PC-3 (cell line): ENCODE data around the gene MAP2K2. TPM values are rescaled to one million over a fixed set of nuclear protein-coding genes. Genes with fewer than 3 reads are reported as not detected.

ENCODE experiments used
- ATAC-seq: fragments of 200-7000 bp; cut with Tn5 transposase; 2 replicates; pipeline ENCODE4 v1.9.1; 2020; ENCODE audit warnings: mild to moderate bottlenecking, moderate library complexity
- BruUV-seq: library from RNA; stranded (reverse); fragments of 400-500 nt; replicated peaks from 2 replicates; lab custom pipeline; 2021; lab: Mats Ljungman, UMichigan
- CTCF ChIA-PET: fragments of 300-600 bp; sonication (Branson Sonifier 250); formaldehyde crosslinking; loops from one replicate; lab custom pipeline; 2022; ENCODE audit warnings: antibody characterized with exemption; lab: Charles Lee
- POLR2A ChIA-PET: fragments of 300-600 bp; sonication (Branson Sonifier 250); formaldehyde crosslinking; loops from one replicate; lab custom pipeline; 2022; ENCODE audit warnings: antibody characterized with exemption; ENCODE audit not compliant: unreplicated experiment; lab: Charles Lee
- DNase-seq: peaks from one replicate; pipeline ENCODE4 v3.0.0-alpha.2; 2015
- H2AFZ ChIP-seq: fragments of 300-600 bp; sonication (generic); 2 replicates; pipeline ENCODE4 v1.6.0; 2016; ENCODE audit warnings: antibody characterized with exemption, low read length
- H3F3A ChIP-seq: fragments of 300-600 bp; sonication (generic); one replicate; pipeline ENCODE4 v1.6.0; 2017; ENCODE audit warnings: antibody characterized with exemption, low read length, control low read depth, mild to moderate bottlenecking; ENCODE audit not compliant: unreplicated experiment
- H3K27ac ChIP-seq: fragments of 300-600 bp; sonication (generic); 2 replicates; pipeline ENCODE4 v1.5.1; 2016; ENCODE audit warnings: mild to moderate bottlenecking, low read length
- H3K27me3 ChIP-seq: fragments of 300-600 bp; sonication (generic); 2 replicates; pipeline ENCODE4 v1.6.1; 2016; ENCODE audit warnings: low read length, mixed read lengths
- H3K36me3 ChIP-seq: fragments of 300-600 bp; sonication (generic); 2 replicates; pipeline ENCODE4 v1.6.1; 2016; ENCODE audit warnings: low read depth, mixed run types, low read length, mixed read lengths
- H3K4me1 ChIP-seq: fragments of 300-600 bp; sonication (generic); 2 replicates; pipeline ENCODE4 v1.5.1; 2016; ENCODE audit warnings: low read length; ENCODE audit not compliant: insufficient read depth
- H3K4me2 ChIP-seq: fragments of 300-600 bp; sonication (generic); 2 replicates; pipeline ENCODE4 v1.6.0; 2016; ENCODE audit warnings: low read length
- H3K4me3 ChIP-seq: fragments of 300-600 bp; sonication (generic); 2 replicates; pipeline ENCODE4 v1.5.1; 2016; ENCODE audit warnings: mild to moderate bottlenecking, low read length, mixed read lengths
- H3K79me2 ChIP-seq: fragments of 300-600 bp; sonication (generic); 2 replicates; pipeline ENCODE4 v1.6.1; 2017; ENCODE audit warnings: low read length, mixed read lengths
- H3K9ac ChIP-seq: fragments of 300-600 bp; sonication (generic); 2 replicates; pipeline ENCODE4 v1.6.0; 2016; ENCODE audit warnings: mild to moderate bottlenecking, low read length
- H3K9me2 ChIP-seq: fragments of 300-600 bp; sonication (generic); replicated peaks from 2 replicates; pipeline ENCODE4 v1.6.1; 2016; ENCODE audit warnings: mixed run types, low read length, mixed read lengths
- H3K9me3 ChIP-seq: fragments of 300-600 bp; sonication (generic); 2 replicates; pipeline ENCODE4 v1.6.1; 2016; ENCODE audit warnings: low read length, mixed read lengths
- H4K20me1 ChIP-seq: fragments of 300-600 bp; sonication (generic); 2 replicates; pipeline ENCODE4 v1.6.1; 2016; ENCODE audit warnings: low read length, mixed read lengths
- CTCF ChIP-seq: fragments of 300-600 bp; sonication (generic); conservative IDR thresholded peaks from 2 replicates; pipeline ENCODE4 v1.5.1; 2017; ENCODE audit warnings: antibody characterized with exemption, low read depth, mild to moderate bottlenecking, low read length
- EZH2 ChIP-seq: fragments of 300-600 bp; sonication (generic); IDR thresholded peaks from one replicate; pipeline ENCODE4 v1.6.1; 2017; ENCODE audit warnings: antibody characterized with exemption, mild to moderate bottlenecking, low read length; ENCODE audit not compliant: unreplicated experiment
- EZH2phosphoT487 ChIP-seq: fragments of 300-600 bp; sonication (generic); IDR thresholded peaks from 2 replicates; pipeline ENCODE4 v1.6.1; 2018; ENCODE audit warnings: mild to moderate bottlenecking, antibody characterized with exemption, low read length, borderline replicate concordance
- intact Hi-C: fragments of 100-400 bp; cut with micrococcal nuclease; formaldehyde crosslinking; loops from 2 replicates; pipeline ENCODE4 v1.9.0; 2023
- total RNA-seq: library from RNA; depleted of rRNA; stranded (reverse); fragments of >200 nt; gene quantifications from 2 replicates; pipeline ENCODE4 v1.2.3, GENCODE V29; 2014

The MAP2K2 gene
- total RNA-seq, 1 experiment from 2014 or later = 229 TPM

- Histone ChIP-seq H3K9me3 (no peaks in the 10 kb centered on the region), H2AFZ (no peak overlapping the region), H3F3A (no peaks in the 10 kb centered on the region), H4K20me1 (no peaks in the 10 kb centered on the region), H3K4me1 (no peaks in the 10 kb centered on the region; the same call in 1 of the 2 replicates), H3K36me3 (no peaks in the 10 kb centered on the region), H3K79me2 (no peaks in the 10 kb centered on the region), H3K27me3 (no peaks in the 10 kb centered on the region), H3K27ac (no peak overlapping the region), H3K4me3 (no peak overlapping the region), H3K4me2 (no peak overlapping the region), H3K9ac (no peak overlapping the region), H3K9me2 (no peaks in the 10 kb centered on the region)
- DNase-seq (no peak), ATAC-seq (no peak)
- CTCF ChIA-PET = no interaction called here
- intact Hi-C loops = no loop called here
- POLR2A ChIA-PET = no interaction called here
- BruUV-seq = no TSS peak
- no peak for TF ChIP-seq EZH2
- no peak for TF ChIP-seq EZH2phosphoT487
- TF ChIP-seq CTCF = no peak
Measured at GRCh38 chr19:4099041-4099764, 24.7 kb downstream of the MAP2K2 start.

GRCh38 chr19:4098493-4098892 is 25.4 kb downstream of the MAP2K2 start:
- ChIA-PET CTCF (no interaction called here), POLR2A (no interaction called here)
- no TSS peak for BruUV-seq

More at GRCh38 chr19:4098493-4098892, 25.4 kb downstream of the MAP2K2 start:
- Histone ChIP-seq H3K27ac (no peak overlapping the region), H3K9me3 (no peaks in the 10 kb centered on the region), H3K4me3 (no peak overlapping the region), H4K20me1 (no peaks in the 10 kb centered on the region), H3K4me2 (no peak overlapping the region), H3K79me2 (no peaks in the 10 kb centered on the region), H3K9me2 (no peaks in the 10 kb centered on the region), H3K9ac (no peak overlapping the region), H3F3A (no peaks in the 10 kb centered on the region), H2AFZ (no peak overlapping the region), H3K4me1 (no peaks in the 10 kb centered on the region; the same call in 1 of the 2 replicates), H3K27me3 (no peaks in the 10 kb centered on the region), H3K36me3 (no peaks in the 10 kb centered on the region)
- intact Hi-C loops = no loop called here
- TF ChIP-seq EZH2 (no peak), CTCF (no peak), EZH2phosphoT487 (no peak)
- ATAC-seq (no peak), DNase-seq (no peak)
